Measurements from ENCODE around the gene ANO9. TPM values are rescaled to one million over a fixed set of nuclear protein-coding genes. Genes with fewer than 3 reads are reported as not detected.
"Not testable (repeated sequence)": the region's sequence is repeated elsewhere in the genome, so short reads cannot be mapped to it uniquely, and the experiment has no call there.

The ANO9 gene
- total RNA-seq, 1 donor from 2014 or later = 10.7 TPM

GRCh38 chr11:398826-399225 is 43.0 kb downstream of the ANO9 start:
- DNase-seq = no peak

GRCh38 chr11:396948-397548 is 44.8 kb downstream of the ANO9 start:
- DNase-seq = peak; percentile 83

DNA sequence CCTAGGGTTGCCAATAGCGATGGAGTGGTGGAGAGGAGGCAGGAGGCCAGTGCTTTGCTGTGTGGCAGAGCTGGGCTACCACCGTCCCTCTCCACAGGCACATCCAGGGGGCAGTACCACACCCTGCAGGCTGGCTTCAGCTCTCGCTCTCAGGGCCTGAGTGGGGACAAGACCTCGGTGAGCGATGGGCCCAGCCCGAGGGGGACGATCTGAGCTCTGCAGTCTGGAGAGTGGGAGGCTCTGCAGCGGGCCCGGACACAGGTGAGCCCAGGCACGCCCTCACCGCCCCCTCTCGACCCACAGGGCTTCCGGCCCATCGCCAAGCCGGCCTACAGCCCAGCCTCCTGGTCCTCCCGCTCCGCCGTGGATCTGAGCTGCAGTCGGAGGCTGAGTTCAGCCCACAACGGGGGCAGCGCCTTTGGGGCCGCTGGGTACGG is 45.3 kb downstream of the ANO9 start:
- peak; percentile 68 for DNase-seq

DNA sequence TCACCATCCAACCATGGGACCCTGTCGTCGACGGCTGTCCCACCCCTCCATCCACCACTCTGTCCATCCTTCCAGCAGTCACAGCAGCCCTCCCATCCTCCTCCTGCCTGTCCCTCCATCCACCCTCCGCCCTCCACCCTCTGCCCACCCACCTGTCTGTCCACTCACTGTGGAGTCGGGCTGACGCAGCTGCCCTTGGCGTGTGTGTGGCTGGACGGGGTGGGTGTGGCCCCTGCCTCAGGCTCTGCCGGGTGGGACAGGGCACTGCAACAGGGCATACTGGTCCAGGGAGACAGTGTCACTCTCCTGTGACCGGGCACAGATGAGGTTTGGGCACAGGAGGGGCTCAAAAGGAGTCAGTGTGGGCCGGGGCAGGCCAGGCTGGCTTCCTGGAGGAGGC is 45.9 kb downstream of the ANO9 start:
- no peak for DNase-seq

GRCh38 chr11:394858-395655 is 46.8 kb downstream of the ANO9 start:
- DNase-seq = no peak

DNA sequence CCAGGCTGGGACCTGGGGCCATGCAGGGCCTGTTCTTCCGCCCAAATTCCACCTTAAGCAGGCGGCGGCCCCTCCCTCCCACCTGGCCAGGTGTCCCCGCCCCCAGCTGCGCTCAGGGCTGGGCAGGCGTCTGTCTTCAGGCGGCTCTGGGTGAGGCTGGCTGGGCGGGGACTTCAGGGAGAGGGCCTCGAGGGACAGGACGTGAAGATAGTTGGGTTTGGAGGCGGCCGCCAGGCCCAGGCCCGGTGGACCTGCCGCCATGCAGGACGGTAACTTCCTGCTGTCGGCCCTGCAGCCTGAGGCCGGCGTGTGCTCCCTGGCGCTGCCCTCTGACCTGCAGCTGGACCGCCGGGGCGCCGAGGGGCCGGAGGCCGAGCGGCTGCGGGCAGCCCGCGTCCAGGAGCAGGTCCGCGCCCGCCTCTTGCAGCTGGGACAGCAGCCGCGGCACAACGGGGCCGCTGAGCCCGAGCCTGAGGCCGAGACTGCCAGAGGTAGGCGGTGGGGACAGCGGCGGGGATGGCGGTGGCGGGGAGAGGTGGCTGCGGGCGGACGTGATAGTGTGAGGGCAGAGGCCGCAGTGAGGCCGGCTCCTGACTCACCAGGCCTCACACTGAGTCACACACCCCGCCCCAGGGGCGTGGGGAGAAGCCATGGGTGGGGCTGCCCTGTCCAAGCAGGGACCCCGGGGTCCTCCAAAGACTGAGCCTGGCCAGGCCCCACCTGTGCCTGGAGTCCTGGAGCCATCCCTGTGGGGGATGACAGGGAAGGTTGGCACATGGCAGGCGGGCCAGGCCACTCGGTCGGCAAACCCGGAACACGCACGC is 47.6 kb downstream of the ANO9 start, which contains the start of gene PKP3:
Gene PKP3 (plus strand): TSS at position 176 of the 824 bp plus-strand sequence. CDS start 84 bp downstream, at position 260.
- DNase-seq = peak; percentile 51

- DNase-seq = peak; percentile 43
Measured at GRCh38 chr11:393219-394033, 48.4 kb downstream of the ANO9 start.

DNA sequence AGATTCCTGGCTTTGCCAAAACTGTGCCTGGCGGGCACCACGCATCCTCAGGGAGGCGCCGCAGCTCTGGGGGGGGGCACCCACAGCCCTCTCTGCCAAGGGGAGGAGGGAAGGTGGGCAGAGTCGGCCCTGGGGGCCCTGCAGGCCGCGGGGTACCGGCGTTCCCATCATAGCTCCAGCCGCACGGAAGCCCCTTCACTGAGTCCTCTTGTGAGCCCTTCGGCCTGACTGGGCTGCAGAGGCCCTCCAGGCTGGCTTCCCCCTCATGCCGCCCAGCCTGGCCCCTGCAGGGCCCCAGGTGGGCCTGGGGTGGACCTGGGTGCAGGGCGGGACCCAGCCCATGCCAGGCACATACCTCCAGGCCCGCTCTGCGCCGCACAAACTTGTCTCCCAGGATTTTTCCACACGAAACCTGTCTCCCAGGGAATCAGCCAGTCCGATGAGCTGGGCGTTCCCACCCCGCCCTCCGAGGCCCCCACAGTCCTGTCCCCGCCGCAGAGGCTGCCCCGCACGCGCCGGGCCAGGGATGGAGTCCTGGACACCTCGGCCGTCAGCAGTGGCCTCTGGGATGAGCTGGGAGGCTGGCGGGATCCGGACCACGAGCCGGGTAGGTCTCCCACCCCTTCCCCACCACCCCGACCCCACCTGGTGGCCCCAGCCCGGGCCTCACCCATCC is 49.6 kb downstream of the ANO9 start:
- no peak for DNase-seq

GRCh38 chr11:391117-392017 is 50.4 kb downstream of the ANO9 start:
- no peak for DNase-seq

GRCh38 chr11:390175-390574 is 51.6 kb downstream of the ANO9 start:
- DNase-seq = no peak

- DNase-seq = not testable (repeated sequence)
Measured at GRCh38 chr11:389369-389768, 52.4 kb downstream of the ANO9 start.

DNA sequence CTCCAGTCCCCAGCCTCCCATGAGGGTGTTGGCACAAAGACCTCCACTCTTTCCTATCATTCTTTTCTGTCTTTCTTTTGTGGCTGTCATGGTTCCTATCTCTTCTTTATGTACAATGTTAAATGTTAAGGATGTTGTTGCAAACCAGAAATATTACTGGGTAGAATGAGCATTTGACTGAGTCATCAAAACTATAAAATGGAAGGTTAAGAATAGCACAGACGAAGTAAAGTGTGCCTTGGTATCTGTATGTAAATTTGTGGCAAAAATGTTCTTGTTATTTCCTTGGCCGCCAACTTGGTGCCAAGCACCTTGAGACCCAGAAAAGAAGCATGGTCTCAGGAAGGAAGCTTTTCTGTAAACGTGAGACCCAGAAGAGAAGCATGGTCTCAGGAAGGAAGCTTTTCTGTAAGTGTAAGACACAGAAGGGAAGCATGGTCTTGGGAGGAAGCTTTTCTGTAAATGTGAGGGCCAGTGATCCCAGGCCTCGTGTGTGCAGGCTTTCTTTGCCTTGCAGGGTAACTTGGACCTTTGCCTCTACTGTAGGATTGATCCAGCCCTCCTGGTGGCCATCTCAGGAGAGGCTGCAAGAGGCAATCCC is 54.5 kb downstream of the ANO9 start:
- DNase-seq = peak; percentile 35

DNA sequence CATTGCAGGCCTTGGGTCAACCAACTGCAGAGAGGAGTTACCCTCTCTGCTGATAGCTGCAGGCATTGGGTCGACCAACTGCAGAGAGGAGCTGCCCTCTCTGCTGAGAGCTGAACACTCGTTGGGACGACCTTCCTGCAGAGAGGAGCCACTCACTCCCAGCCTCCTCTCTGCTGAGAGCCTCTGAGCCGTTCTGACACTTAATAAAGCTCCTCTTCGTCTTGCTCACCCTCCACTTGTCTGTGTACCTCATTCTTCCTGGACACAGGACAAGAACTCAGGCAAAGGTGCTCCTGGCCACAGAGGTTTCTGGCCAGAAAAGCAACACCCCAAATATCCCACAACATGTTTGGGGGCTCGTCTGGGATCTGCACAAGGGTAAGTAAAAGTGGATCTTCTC is 55.3 kb downstream of the ANO9 start:
- DNase-seq = no peak

DNA sequence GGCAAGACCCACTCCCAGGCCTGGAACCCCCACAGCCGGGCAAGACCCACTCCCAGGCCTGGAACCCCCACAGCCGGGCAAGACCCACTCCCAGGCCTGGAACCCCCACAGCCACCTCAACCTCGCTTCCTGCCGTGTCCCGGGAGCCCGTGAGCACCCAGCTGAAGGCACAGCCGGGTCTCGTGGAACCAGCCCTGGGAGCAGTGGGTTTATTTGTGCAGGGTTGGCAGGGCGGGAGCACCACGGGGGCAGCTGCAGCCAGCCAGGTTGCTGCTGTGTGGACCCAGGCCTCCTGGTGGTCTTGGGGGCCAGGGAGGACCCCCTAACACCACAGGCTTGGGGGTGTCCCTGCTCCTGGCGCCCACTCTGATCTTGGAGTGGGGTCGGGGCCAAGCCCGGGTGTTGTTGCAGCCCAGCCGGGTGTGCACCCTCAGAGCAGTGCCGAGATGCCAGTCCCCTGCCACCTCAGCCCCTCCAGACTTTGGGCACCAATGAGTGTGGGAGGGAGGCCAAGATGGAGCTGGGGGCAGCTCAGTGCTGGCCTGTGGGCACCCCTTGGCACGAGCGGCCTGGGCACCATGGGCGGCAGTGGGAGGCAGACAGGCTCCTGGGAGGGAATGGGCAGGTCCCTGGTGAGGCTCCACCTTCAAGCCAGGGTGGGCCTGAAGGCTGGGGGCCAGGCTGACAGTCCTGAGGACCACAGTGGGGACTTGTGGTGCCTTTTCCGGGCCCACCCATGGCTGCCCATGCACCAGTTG is 56.0 kb downstream of the ANO9 start:
- DNase-seq = no peak

DNA sequence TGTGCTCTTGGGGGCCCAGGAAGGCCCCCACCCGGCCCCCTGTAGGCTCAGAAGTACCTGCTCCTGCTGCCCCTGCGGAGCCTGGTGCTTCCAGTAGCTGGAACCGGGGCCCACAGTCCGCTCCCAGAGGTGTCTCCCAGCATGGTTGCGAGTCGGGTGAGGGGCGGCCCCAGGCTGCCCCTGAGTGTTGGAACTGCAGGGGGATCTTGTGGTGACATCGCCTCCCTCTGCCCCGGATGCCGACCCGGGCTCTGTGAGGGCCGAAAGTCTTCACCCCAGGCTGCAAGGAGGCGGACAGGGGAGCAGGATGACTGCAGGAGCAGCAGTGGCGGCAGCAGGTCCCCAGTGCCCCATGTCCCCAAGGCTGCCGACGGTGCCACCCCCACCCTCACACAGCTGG is 57.3 kb downstream of the ANO9 start:
- no peak for DNase-seq

- no peak for DNase-seq
Measured at GRCh38 chr11:383431-383830, 58.4 kb downstream of the ANO9 start.

DNA sequence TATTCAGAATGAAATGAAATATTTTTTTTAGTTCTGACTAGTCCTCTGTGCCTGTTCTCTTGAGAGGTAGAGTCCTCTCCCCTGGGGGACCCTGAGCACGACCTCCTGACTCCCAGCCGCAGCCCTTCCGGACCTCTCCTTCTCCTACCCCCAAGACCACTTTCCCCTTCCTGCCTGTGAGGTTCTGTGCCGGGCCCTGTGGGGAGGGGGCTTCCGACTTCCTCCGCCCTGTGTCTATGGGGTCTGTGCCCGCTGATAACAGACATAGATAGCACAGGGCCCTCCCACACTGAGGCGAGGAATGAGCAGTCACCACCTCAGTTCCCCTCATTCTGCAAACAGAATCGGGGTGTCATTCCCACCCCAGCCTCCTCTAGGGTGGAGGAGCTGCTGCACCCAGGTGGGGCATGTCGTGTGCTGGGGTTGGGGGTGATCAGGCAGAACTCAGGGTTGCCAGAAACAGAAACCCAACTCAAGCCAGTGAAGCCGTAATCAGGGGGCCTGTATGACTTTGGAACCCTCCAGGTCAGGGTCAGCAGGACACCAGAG is 59.7 kb downstream of the ANO9 start:
- no peak for DNase-seq

GRCh38 chr11:381501-382072 is 60.2 kb downstream of the ANO9 start:
- DNase-seq = no peak

GRCh38 chr11:380996-381395 is 60.8 kb downstream of the ANO9 start:
- DNase-seq = no peak
